HepG2 (cell line): ENCODE results near the gene GFER. TPM values are rescaled to one million over a fixed set of nuclear protein-coding genes. Genes with fewer than 3 reads are reported as not detected.
A peak's percentile ranks its signal among the peaks of the same experiment; 100 is the strongest.

ENCODE experiments used
- ATF5 ChIP-seq: sonication (generic); formaldehyde crosslinking; IDR thresholded peaks from 2 replicates; pipeline ENCODE4 v1.4.0; 2020; ENCODE audit warnings: mild to moderate bottlenecking, low read depth, missing genetic modification reagents
- CC2D1A ChIP-seq: sonication (generic); formaldehyde crosslinking; IDR thresholded peaks from 2 replicates; pipeline ENCODE4 v1.8.1; 2023; ENCODE audit warnings: mild to moderate bottlenecking, missing genetic modification reagents
- HCFC1 ChIP-seq: fragments of 150-350 bp; IDR thresholded peaks from 2 replicates; pipeline ENCODE4 v1.6.1; 2014; ENCODE audit warnings: low read depth, low read length
- HHEX ChIP-seq: IDR thresholded peaks from 2 replicates; pipeline ENCODE4 v1.6.1; 2016; ENCODE audit warnings: control low read depth
- HOXD1 ChIP-seq: sonication (generic); formaldehyde crosslinking; IDR thresholded peaks from 2 replicates; pipeline ENCODE4 v1.5.0; 2020; ENCODE audit warnings: missing genetic modification reagents
- NCOA5 ChIP-seq: sonication (generic); formaldehyde crosslinking; IDR thresholded peaks from 2 replicates; pipeline ENCODE4 v1.4.0; 2020; ENCODE audit warnings: missing genetic modification reagents
- PLSCR1 ChIP-seq: sonication (generic); formaldehyde crosslinking; IDR thresholded peaks from 2 replicates; pipeline ENCODE4 v1.5.0; 2020; ENCODE audit warnings: missing genetic modification reagents, mild to moderate bottlenecking, borderline replicate concordance
- RBM22 ChIP-seq: fragments of 200-400 bp; formaldehyde crosslinking; optimal IDR thresholded peaks from 2 replicates; pipeline ENCODE3; 2017; ENCODE audit warnings: mild to moderate bottlenecking, low read length, moderate library complexity
- SALL2 ChIP-seq: sonication (generic); formaldehyde crosslinking; IDR thresholded peaks from 2 replicates; pipeline ENCODE4 v1.8.1; 2023; ENCODE audit warnings: mild to moderate bottlenecking, missing genetic modification reagents, inconsistent platforms
- SAP130 ChIP-seq: IDR thresholded peaks from 2 replicates; pipeline ENCODE4 v1.6.1; 2016; ENCODE audit warnings: low read depth
- TERF1 ChIP-seq: sonication (generic); formaldehyde crosslinking; IDR thresholded peaks from 2 replicates; pipeline ENCODE4 v1.8.0; 2022; ENCODE audit warnings: mild to moderate bottlenecking, missing genetic modification reagents, moderate library complexity
- THAP8 ChIP-seq: sonication (generic); formaldehyde crosslinking; IDR thresholded peaks from 2 replicates; pipeline ENCODE4 v1.5.1; 2020; ENCODE audit warnings: missing genetic modification reagents, mild to moderate bottlenecking, borderline replicate concordance
- ZFP36L1 ChIP-seq: sonication (generic); formaldehyde crosslinking; IDR thresholded peaks from 2 replicates; pipeline ENCODE4 v1.8.0; 2022; ENCODE audit warnings: mild to moderate bottlenecking, missing genetic modification reagents, moderate library complexity
- ZNF18 ChIP-seq: sonication (generic); formaldehyde crosslinking; IDR thresholded peaks from 2 replicates; pipeline ENCODE4 v1.8.0; 2022; ENCODE audit warnings: mild to moderate bottlenecking, missing genetic modification reagents; ENCODE audit not compliant: insufficient replicate concordance
- ZNF329 ChIP-seq: sonication (generic); formaldehyde crosslinking; IDR thresholded peaks from 2 replicates; pipeline ENCODE4 v1.9.0; 2021; ENCODE audit warnings: low read depth, mild to moderate bottlenecking, missing genetic modification reagents
- ZNF34 ChIP-seq: sonication (generic); formaldehyde crosslinking; IDR thresholded peaks from 2 replicates; pipeline ENCODE4 v1.4.0; 2020; ENCODE audit warnings: mild to moderate bottlenecking, missing genetic modification reagents, borderline replicate concordance
- ZNF354B ChIP-seq: sonication (generic); formaldehyde crosslinking; IDR thresholded peaks from 2 replicates; pipeline ENCODE4 v1.8.0; 2022; ENCODE audit warnings: mild to moderate bottlenecking, missing genetic modification reagents
- ZNF580 ChIP-seq: IDR thresholded peaks from 2 replicates; pipeline ENCODE4 v1.6.1; 2016; ENCODE audit warnings: low read depth, borderline replicate concordance
- ZNF589 ChIP-seq: sonication (generic); formaldehyde crosslinking; conservative IDR thresholded peaks from 2 replicates; pipeline ENCODE4 v1.8.0; 2022; ENCODE audit warnings: mild to moderate bottlenecking, moderate library complexity, missing genetic modification reagents
- ZNF605 ChIP-seq: sonication (generic); formaldehyde crosslinking; IDR thresholded peaks from 2 replicates; pipeline ENCODE4 v1.8.0; 2022; ENCODE audit warnings: mild to moderate bottlenecking, missing genetic modification reagents
- ZNF737 ChIP-seq: sonication (generic); formaldehyde crosslinking; IDR thresholded peaks from 2 replicates; pipeline ENCODE4 v1.5.0; 2020; ENCODE audit warnings: missing genetic modification reagents, mild to moderate bottlenecking, borderline replicate concordance
- ZNF878 ChIP-seq: sonication (generic); formaldehyde crosslinking; IDR thresholded peaks from 2 replicates; pipeline ENCODE4 v1.8.1; 2023; ENCODE audit warnings: mild to moderate bottlenecking, missing genetic modification reagents, moderate library complexity
- ZSCAN31 ChIP-seq: sonication (generic); formaldehyde crosslinking; IDR thresholded peaks from 2 replicates; pipeline ENCODE4 v1.5.0; 2020; ENCODE audit warnings: low read depth, mild to moderate bottlenecking, missing genetic modification reagents
- polyA plus RNA-seq, 8 experiments: library from polyadenylated mRNA; depleted of rRNA in 3 of 8; stranded (reverse) in 7 of 8; unstranded in 1 of 8; fragments of >200 nt; fragmentation: Illumina TruSeq in 4 of 8; extraction: Trizol in 4 of 8; gene quantifications; 2 replicates each; pipeline versions ENCODE4 v1.2.1 to v1.2.3, GENCODE V29; 2011 to 2016; ENCODE audit warnings: low read depth in 4 of 8, missing spikeins in 1 of 8, mixed read lengths in 1 of 8; ENCODE audit not compliant: insufficient read depth in 1 of 8
- total RNA-seq, 5 experiments: library from RNA; depleted of rRNA; stranded (reverse); fragments of >200 nt; fragmentation: Illumina TruSeq; extraction: Trizol; gene quantifications; 2 replicates each; pipeline ENCODE4 v1.2.3, GENCODE V29; 2016; ENCODE audit warnings: low read depth in 1 of 5

The GFER gene
- total and polyA plus RNA-seq, 2 of the 13 experiments (the other 11 are each of a cell fraction or from before 2014, with no cell fraction given), result 28.6 to 71.7 TPM

- TF ChIP-seq ZNF580, result no peak
- no peak for TF ChIP-seq HHEX (CRISPR knock-in tag)
- TF ChIP-seq TERF1 (CRISPR knock-in tag), result no peak
- TF ChIP-seq RBM22, result no peak
- no peak for TF ChIP-seq NCOA5 (CRISPR knock-in tag)
- TF ChIP-seq HOXD1 (CRISPR knock-in tag), result no peak
- no peak for TF ChIP-seq ZSCAN31
- no peak for TF ChIP-seq PLSCR1 (CRISPR knock-in tag)
- TF ChIP-seq ATF5 (CRISPR knock-in tag), result no peak
- no peak for TF ChIP-seq ZFP36L1 (CRISPR knock-in tag)
- TF ChIP-seq ZNF354B (CRISPR knock-in tag), result no peak
- TF ChIP-seq ZNF18 (CRISPR knock-in tag), result no peak
- no peak for TF ChIP-seq ZNF878
- no peak for TF ChIP-seq CC2D1A (CRISPR knock-in tag)
- no peak for TF ChIP-seq ZNF737
- no peak for TF ChIP-seq SALL2 (CRISPR knock-in tag)
- no peak for TF ChIP-seq ZNF329
- TF ChIP-seq HCFC1, result no peak
- TF ChIP-seq ZNF589, result no peak
- no peak for TF ChIP-seq THAP8 (CRISPR knock-in tag)
- 0 out of 2 replicates have a peak, but pooled peaks have one; percentile 26 for TF ChIP-seq SAP130
- TF ChIP-seq ZNF605, result no peak
- no peak for TF ChIP-seq ZNF34 (CRISPR knock-in tag)
These were observed 42.5 kb downstream of the GFER start, which contains the start of gene NHERF2 (continued) for GRCh38 chr16:2026461-2027023.
